ENCODE results near the gene LIME1. TPM values are rescaled to one million over a fixed set of nuclear protein-coding genes. Genes with fewer than 3 reads are reported as not detected.
A peak's percentile ranks its signal among the peaks of the same experiment; 100 is the strongest.

The LIME1 gene
- total and polyA plus RNA-seq, 4 donors: 21.2 to 69.0 (median 51.6) TPM

GRCh38 chr20:63736893-63737694, 630 bp downstream of the LIME1 start:
- peak; percentile 35 for DNase-seq (ENCODE audit: low spot score)
- Histone ChIP-seq H3K27ac (ENCODE audit: low read depth in 1 of 2, low read length in 2 of 2) (peak overlapping the region; percentile 11 to 43), H3K9me3 (ENCODE audit: control insufficient read depth in 4 of 4, low read length in 3 of 4) (no peaks in the 10 kb centered on the region), H3K9ac (ENCODE audit: low read depth in 1 of 2, low read length in 2 of 2) (no peak overlapping the region), H3K4me1 (ENCODE audit: control insufficient read depth in 4 of 4, insufficient read depth in 4 of 4, low read length in 3 of 4) (peaks cover 9 to 81% (median 51%) of the 10 kb centered on the region in 4 donors), H3K36me3 (ENCODE audit: control insufficient read depth in 4 of 4, insufficient read depth in 3 of 4, low read depth in 1 of 4, low read length in 3 of 4) (no peaks in the 10 kb centered on the region), H3K4me3 (ENCODE audit: low read depth in 1 of 3, low read length in 3 of 3) (peak overlapping the region; percentile 4 to 86 (median 54)), H3K27me3 (ENCODE audit: control insufficient read depth in 4 of 4, insufficient read depth in 4 of 4, low read length in 3 of 4) (no peaks in the 10 kb centered on the region)
- TF ChIP-seq, protein P1, sequence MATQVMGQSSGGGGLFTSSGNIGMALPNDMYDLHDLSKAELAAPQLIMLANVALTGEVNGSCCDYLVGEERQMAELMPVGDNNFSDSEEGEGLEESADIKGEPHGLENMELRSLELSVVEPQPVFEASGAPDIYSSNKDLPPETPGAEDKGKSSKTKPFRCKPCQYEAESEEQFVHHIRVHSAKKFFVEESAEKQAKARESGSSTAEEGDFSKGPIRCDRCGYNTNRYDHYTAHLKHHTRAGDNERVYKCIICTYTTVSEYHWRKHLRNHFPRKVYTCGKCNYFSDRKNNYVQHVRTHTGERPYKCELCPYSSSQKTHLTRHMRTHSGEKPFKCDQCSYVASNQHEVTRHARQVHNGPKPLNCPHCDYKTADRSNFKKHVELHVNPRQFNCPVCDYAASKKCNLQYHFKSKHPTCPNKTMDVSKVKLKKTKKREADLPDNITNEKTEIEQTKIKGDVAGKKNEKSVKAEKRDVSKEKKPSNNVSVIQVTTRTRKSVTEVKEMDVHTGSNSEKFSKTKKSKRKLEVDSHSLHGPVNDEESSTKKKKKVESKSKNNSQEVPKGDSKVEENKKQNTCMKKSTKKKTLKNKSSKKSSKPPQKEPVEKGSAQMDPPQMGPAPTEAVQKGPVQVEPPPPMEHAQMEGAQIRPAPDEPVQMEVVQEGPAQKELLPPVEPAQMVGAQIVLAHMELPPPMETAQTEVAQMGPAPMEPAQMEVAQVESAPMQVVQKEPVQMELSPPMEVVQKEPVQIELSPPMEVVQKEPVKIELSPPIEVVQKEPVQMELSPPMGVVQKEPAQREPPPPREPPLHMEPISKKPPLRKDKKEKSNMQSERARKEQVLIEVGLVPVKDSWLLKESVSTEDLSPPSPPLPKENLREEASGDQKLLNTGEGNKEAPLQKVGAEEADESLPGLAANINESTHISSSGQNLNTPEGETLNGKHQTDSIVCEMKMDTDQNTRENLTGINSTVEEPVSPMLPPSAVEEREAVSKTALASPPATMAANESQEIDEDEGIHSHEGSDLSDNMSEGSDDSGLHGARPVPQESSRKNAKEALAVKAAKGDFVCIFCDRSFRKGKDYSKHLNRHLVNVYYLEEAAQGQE (IDR thresholded peaks at IDR 0.05): no peak
- TF ChIP-seq, protein P2, sequence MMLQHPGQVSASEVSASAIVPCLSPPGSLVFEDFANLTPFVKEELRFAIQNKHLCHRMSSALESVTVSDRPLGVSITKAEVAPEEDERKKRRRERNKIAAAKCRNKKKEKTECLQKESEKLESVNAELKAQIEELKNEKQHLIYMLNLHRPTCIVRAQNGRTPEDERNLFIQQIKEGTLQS (IDR thresholded peaks at IDR 0.05): no peak
- TF ChIP-seq YY1 (IDR thresholded peaks at IDR 0.05): no peak
- no peak for TF ChIP-seq FOXA2 (IDR thresholded peaks at IDR 0.05)
- no peak for TF ChIP-seq GABPA (IDR thresholded peaks at IDR 0.05 in 1 of 2, conservative IDR thresholded peaks at IDR 0.05 in 1 of 2)
- no peak for TF ChIP-seq JUND (IDR thresholded peaks at IDR 0.05)
- no peak for TF ChIP-seq NR2F2 (IDR thresholded peaks at IDR 0.05)
- TF ChIP-seq HNF4G (IDR thresholded peaks at IDR 0.05): no peak
- no peak for TF ChIP-seq RXRA (IDR thresholded peaks at IDR 0.05)
- TF ChIP-seq, protein P3, sequence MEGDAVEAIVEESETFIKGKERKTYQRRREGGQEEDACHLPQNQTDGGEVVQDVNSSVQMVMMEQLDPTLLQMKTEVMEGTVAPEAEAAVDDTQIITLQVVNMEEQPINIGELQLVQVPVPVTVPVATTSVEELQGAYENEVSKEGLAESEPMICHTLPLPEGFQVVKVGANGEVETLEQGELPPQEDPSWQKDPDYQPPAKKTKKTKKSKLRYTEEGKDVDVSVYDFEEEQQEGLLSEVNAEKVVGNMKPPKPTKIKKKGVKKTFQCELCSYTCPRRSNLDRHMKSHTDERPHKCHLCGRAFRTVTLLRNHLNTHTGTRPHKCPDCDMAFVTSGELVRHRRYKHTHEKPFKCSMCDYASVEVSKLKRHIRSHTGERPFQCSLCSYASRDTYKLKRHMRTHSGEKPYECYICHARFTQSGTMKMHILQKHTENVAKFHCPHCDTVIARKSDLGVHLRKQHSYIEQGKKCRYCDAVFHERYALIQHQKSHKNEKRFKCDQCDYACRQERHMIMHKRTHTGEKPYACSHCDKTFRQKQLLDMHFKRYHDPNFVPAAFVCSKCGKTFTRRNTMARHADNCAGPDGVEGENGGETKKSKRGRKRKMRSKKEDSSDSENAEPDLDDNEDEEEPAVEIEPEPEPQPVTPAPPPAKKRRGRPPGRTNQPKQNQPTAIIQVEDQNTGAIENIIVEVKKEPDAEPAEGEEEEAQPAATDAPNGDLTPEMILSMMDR (IDR thresholded peaks at IDR 0.05; ENCODE audit: low read depth, low read length, missing input control): no peak
- no peak for TF ChIP-seq FOXA1 (IDR thresholded peaks at IDR 0.05)
- no peak for TF ChIP-seq RAD21 (IDR thresholded peaks at IDR 0.05)
- TF ChIP-seq, protein P4, sequence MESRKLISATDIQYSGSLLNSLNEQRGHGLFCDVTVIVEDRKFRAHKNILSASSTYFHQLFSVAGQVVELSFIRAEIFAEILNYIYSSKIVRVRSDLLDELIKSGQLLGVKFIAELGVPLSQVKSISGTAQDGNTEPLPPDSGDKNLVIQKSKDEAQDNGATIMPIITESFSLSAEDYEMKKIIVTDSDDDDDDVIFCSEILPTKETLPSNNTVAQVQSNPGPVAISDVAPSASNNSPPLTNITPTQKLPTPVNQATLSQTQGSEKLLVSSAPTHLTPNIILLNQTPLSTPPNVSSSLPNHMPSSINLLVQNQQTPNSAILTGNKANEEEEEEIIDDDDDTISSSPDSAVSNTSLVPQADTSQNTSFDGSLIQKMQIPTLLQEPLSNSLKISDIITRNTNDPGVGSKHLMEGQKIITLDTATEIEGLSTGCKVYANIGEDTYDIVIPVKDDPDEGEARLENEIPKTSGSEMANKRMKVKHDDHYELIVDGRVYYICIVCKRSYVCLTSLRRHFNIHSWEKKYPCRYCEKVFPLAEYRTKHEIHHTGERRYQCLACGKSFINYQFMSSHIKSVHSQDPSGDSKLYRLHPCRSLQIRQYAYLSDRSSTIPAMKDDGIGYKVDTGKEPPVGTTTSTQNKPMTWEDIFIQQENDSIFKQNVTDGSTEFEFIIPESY (IDR thresholded peaks at IDR 0.05): no peak
- no peak for TF ChIP-seq TAF1 (conservative IDR thresholded peaks at IDR 0.05)
- TF ChIP-seq, protein P5, sequence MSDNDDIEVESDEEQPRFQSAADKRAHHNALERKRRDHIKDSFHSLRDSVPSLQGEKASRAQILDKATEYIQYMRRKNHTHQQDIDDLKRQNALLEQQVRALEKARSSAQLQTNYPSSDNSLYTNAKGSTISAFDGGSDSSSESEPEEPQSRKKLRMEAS (IDR thresholded peaks at IDR 0.05): no peak
- TF ChIP-seq HNF4A (conservative IDR thresholded peaks at IDR 0.05): no peak
- no peak for TF ChIP-seq EGR1 (IDR thresholded peaks at IDR 0.05; ENCODE audit: low read depth in 2 of 2)
- no peak for TF ChIP-seq SP1 (IDR thresholded peaks at IDR 0.05)
- 16% methylated on average over 30 of the region's 30 CpGs for WGBS

Data from liver (tissue), 9 donors.